ENCODE results near the gene UBE2I.

UBE2I gene

DNA sequence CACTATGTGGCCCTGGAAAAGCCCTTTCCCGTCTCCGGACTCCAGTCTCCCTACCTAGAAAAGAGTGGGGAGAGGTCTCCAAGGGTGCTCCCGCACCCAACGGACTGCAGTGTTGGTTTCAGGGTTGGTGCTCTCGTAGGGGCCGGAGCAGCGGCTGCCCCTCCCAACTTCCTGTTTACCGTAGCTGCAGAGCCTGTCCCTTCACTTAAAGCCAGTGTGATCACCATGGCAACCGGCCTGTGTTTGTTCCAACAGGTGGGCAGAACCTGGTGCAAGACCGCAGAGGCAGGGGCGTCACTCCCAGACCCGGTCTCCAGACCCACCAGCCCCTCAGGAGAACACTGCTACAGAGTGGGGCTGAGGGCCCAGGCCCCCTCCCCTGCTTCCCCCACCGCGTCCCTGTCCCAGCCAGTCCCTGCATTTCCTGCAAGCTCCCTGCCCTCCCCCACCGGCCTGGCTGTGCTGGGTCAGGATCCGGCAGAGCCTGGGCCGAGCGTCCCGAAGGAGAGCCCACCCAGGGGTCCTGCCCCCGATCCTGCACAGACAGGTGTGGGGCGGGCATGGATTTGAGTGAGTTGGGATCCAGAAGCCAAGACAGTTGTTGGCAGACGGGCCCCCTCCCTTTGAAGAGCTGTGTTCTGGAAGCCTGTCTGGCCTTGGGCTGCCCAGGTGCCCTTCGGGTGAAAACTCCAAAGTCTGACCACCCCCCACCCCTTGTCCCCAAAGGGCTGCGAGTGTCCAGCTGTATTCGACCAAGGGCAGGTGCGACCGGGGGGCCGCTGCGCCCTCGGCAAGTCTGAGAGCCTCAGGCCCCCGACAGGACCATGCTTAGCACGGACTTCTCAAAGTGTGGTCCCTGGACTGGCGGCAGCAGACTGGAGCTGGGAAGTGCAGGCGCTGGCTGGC, 22.5 kb downstream of the UBE2I start (continued):
- TF ChIP-seq ZBTB17 (tag by site-specific recombination; IDR thresholded peaks at IDR 0.05) (no peak), ZNF426 (tag by site-specific recombination; IDR thresholded peaks at IDR 0.05) (no peak), ZFP69B (tag by site-specific recombination; IDR thresholded peaks at IDR 0.05) (no peak)

- no peak for TF ChIP-seq ZNF239 (tag by site-specific recombination; IDR thresholded peaks at IDR 0.05)
- no peak for TF ChIP-seq ZNF776 (tag by site-specific recombination; IDR thresholded peaks at IDR 0.05; ENCODE audit: borderline replicate concordance)
- no peak for TF ChIP-seq CTCF (tag by site-specific recombination; IDR thresholded peaks at IDR 0.05)
- TF ChIP-seq, protein P1, sequence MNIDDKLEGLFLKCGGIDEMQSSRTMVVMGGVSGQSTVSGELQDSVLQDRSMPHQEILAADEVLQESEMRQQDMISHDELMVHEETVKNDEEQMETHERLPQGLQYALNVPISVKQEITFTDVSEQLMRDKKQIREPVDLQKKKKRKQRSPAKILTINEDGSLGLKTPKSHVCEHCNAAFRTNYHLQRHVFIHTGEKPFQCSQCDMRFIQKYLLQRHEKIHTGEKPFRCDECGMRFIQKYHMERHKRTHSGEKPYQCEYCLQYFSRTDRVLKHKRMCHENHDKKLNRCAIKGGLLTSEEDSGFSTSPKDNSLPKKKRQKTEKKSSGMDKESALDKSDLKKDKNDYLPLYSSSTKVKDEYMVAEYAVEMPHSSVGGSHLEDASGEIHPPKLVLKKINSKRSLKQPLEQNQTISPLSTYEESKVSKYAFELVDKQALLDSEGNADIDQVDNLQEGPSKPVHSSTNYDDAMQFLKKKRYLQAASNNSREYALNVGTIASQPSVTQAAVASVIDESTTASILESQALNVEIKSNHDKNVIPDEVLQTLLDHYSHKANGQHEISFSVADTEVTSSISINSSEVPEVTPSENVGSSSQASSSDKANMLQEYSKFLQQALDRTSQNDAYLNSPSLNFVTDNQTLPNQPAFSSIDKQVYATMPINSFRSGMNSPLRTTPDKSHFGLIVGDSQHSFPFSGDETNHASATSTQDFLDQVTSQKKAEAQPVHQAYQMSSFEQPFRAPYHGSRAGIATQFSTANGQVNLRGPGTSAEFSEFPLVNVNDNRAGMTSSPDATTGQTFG (tag by site-specific recombination; IDR thresholded peaks at IDR 0.05; ENCODE audit: borderline replicate concordance), result no peak
- TF ChIP-seq ZNF626 (tag by site-specific recombination; IDR thresholded peaks at IDR 0.05), result no peak
- TF ChIP-seq FEZF1 (tag by site-specific recombination; IDR thresholded peaks at IDR 0.05), result no peak
- TF ChIP-seq, protein P2, sequence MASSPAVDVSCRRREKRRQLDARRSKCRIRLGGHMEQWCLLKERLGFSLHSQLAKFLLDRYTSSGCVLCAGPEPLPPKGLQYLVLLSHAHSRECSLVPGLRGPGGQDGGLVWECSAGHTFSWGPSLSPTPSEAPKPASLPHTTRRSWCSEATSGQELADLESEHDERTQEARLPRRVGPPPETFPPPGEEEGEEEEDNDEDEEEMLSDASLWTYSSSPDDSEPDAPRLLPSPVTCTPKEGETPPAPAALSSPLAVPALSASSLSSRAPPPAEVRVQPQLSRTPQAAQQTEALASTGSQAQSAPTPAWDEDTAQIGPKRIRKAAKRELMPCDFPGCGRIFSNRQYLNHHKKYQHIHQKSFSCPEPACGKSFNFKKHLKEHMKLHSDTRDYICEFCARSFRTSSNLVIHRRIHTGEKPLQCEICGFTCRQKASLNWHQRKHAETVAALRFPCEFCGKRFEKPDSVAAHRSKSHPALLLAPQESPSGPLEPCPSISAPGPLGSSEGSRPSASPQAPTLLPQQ (tag by site-specific recombination; IDR thresholded peaks at IDR 0.05), result no peak
- Histone ChIP-seq H3K4me1 (ENCODE audit: control insufficient read depth, insufficient read depth, low read length) (peaks cover 2% of the 10 kb centered on the region; the same call in 1 of the 2 replicates), H3K36me3 (ENCODE audit: control insufficient read depth in 2 of 2, insufficient read depth in 1 of 2, low read length in 2 of 2) (no peaks in the 10 kb centered on the region), H3K9me3 (ENCODE audit: control insufficient read depth, insufficient read depth, low read depth, low read length) (no peaks in the 10 kb centered on the region), H3K4me3 (ENCODE audit: low read depth, low read length) (no peak overlapping the region), H3K27ac (ENCODE audit: extremely low read depth, low read depth, low read length) (no peak overlapping the region)
- ChIA-PET CTCF (interaction anchor here (1.2 kb wide), 1 partner anchor 10 kb away, joined by 3 read pairs; no protein-coding TSS in a partner anchor), POLR2A (interaction anchor here (1.3 to 1.4 kb wide), 2 partner anchors 10 to 24 kb away, joined by 3 to 9 read pairs; no protein-coding TSS in a partner anchor)
Observed at GRCh38 chr16:1332618-1333148, 23.2 kb downstream of the UBE2I start.

- ChIA-PET CTCF (no interaction called here), POLR2A (interaction anchor here (1.3 to 1.4 kb wide), 2 partner anchors 10 to 24 kb away, joined by 3 to 9 read pairs; no protein-coding TSS in a partner anchor)
- no peak within 1 kb of the TSS for H3K27ac ChIP-seq (ENCODE audit: extremely low read depth, low read depth, low read length)
- peak within 1 kb of the TSS; percentile 14 for H3K4me3 ChIP-seq (ENCODE audit: low read depth, low read length)
- H3K36me3 ChIP-seq (ENCODE audit: control insufficient read depth in 2 of 2, insufficient read depth in 1 of 2, low read length in 2 of 2), result no peaks in the 10 kb centered on the region
- H3K4me1 ChIP-seq (ENCODE audit: control insufficient read depth, insufficient read depth, low read length), result peaks cover 2% of the 10 kb centered on the region; the same call in 1 of the 2 replicates
- no peaks in the 10 kb centered on the region for H3K9me3 ChIP-seq (ENCODE audit: control insufficient read depth, insufficient read depth, low read depth, low read length)
- peak; percentile 26; the same call in 1 of the 2 replicates for TF ChIP-seq KLF10 (tag by site-specific recombination; IDR thresholded peaks at IDR 0.05)
- no peak for TF ChIP-seq ZNF600 (tag by site-specific recombination; IDR thresholded peaks at IDR 0.05)
- peak; percentile 26; the same call in 1 of the 2 replicates for TF ChIP-seq PATZ1 (tag by site-specific recombination; IDR thresholded peaks at IDR 0.05)
- TF ChIP-seq, protein P3, sequence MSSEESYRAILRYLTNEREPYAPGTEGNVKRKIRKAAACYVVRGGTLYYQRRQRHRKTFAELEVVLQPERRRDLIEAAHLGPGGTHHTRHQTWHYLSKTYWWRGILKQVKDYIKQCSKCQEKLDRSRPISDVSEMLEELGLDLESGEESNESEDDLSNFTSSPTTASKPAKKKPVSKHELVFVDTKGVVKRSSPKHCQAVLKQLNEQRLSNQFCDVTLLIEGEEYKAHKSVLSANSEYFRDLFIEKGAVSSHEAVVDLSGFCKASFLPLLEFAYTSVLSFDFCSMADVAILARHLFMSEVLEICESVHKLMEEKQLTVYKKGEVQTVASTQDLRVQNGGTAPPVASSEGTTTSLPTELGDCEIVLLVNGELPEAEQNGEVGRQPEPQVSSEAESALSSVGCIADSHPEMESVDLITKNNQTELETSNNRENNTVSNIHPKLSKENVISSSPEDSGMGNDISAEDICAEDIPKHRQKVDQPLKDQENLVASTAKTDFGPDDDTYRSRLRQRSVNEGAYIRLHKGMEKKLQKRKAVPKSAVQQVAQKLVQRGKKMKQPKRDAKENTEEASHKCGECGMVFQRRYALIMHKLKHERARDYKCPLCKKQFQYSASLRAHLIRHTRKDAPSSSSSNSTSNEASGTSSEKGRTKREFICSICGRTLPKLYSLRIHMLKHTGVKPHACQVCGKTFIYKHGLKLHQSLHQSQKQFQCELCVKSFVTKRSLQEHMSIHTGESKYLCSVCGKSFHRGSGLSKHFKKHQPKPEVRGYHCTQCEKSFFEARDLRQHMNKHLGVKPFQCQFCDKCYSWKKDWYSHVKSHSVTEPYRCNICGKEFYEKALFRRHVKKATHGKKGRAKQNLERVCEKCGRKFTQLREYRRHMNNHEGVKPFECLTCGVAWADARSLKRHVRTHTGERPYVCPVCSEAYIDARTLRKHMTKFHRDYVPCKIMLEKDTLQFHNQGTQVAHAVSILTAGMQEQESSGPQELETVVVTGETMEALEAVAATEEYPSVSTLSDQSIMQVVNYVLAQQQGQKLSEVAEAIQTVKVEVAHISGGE (tag by site-specific recombination; conservative IDR thresholded peaks at IDR 0.05; ENCODE audit: low read depth), result no peak
- 0 out of 2 replicates have a peak, but pooled peaks have one; percentile 16 for TF ChIP-seq GLIS2 (tag by site-specific recombination; IDR thresholded peaks at IDR 0.05)
- peak; percentile 15; the same call in 1 of the 2 replicates for TF ChIP-seq OSR2 (tag by site-specific recombination; IDR thresholded peaks at IDR 0.05)
Observed at GRCh38 chr16:1333149-1333812, 23.8 kb downstream of the UBE2I start, which contains the start of gene BAIAP3. BAIAP3 (plus strand) TSS chr16:1333645; CDS start chr16:1338550, 4,905 bp downstream.

All from HEK293 (cell line).